ENCODE results near the gene BTNL3.

BTNL3 gene

GRCh38 chr5:181047288-181047687 lies 58.6 kb downstream of the BTNL3 start:
- Histone ChIP-seq H2BK5ac (ENCODE audit: low read depth, low read length, poor library complexity, severe bottlenecking) (no peak overlapping the region), H4K8ac (ENCODE audit: low read length) (no peak overlapping the region), H3K4me2 (ENCODE audit: low read length, poor library complexity, severe bottlenecking) (no peak overlapping the region), H3K79me1 (replicated peaks; ENCODE audit: low read length, poor library complexity, severe bottlenecking) (no peaks in the 10 kb centered on the region), H3K9ac (ENCODE audit: low read length) (no peak overlapping the region), H3K23ac (ENCODE audit: low read length in 2 of 2) (no peak overlapping the region), H2BK15ac (ENCODE audit: low read depth, poor library complexity, severe bottlenecking) (no peak overlapping the region), H3K27ac (ENCODE audit: low read length, poor library complexity, severe bottlenecking) (no peak overlapping the region), H2BK12ac (ENCODE audit: low read length in 2 of 2) (no peak overlapping the region), H3K36me3 (ENCODE audit: control insufficient read depth in 1 of 2, insufficient read depth in 2 of 2, low read depth in 1 of 2, low read length in 2 of 2) (no peaks in the 10 kb centered on the region), H3K9me3 (ENCODE audit: control insufficient read depth, low read length) (no peaks in the 10 kb centered on the region), H2AFZ (ENCODE audit: low read depth, low read length) (no peak overlapping the region), H3K4me1 (ENCODE audit: control insufficient read depth, insufficient read depth, low read depth, low read length) (no peaks in the 10 kb centered on the region), H3K18ac (ENCODE audit: low read depth in 1 of 2, low read length in 2 of 2) (no peak overlapping the region), H3K27me3 (ENCODE audit: control insufficient read depth in 1 of 2, insufficient read depth in 1 of 2, low read length in 2 of 2) (peaks cover 16 to 85% of the 10 kb centered on the region in 2 experiments), H2AK5ac (ENCODE audit: low read length, severe bottlenecking) (no peak overlapping the region), H3K4ac (ENCODE audit: low read depth in 1 of 2, low read length in 2 of 2) (no peak overlapping the region), H4K91ac (ENCODE audit: low read length) (no peak overlapping the region), H3K14ac (ENCODE audit: low read length in 2 of 2) (no peak overlapping the region), H3K4me3 (ENCODE audit: insufficient read depth in 1 of 2, low read depth in 1 of 2, low read length in 2 of 2) (no peak overlapping the region), H2BK120ac (ENCODE audit: low read depth, low read length) (no peak overlapping the region)
- DNase-seq, result no peak
- 75% methylated on average over 1 of the region's 2 CpGs for WGBS

- Histone ChIP-seq H3K4ac (ENCODE audit: low read depth in 1 of 2, low read length in 2 of 2) (no peak overlapping the region), H2BK120ac (ENCODE audit: low read depth, low read length) (no peak overlapping the region), H3K14ac (ENCODE audit: low read length in 2 of 2) (no peak overlapping the region), H2AK5ac (ENCODE audit: low read length, severe bottlenecking) (no peak overlapping the region), H2AFZ (ENCODE audit: low read depth, low read length) (no peak overlapping the region), H3K79me1 (replicated peaks; ENCODE audit: low read length, poor library complexity, severe bottlenecking) (no peaks in the 10 kb centered on the region), H2BK12ac (ENCODE audit: low read length in 2 of 2) (no peak overlapping the region), H3K18ac (ENCODE audit: low read depth in 1 of 2, low read length in 2 of 2) (no peak overlapping the region), H3K36me3 (ENCODE audit: control insufficient read depth in 1 of 2, insufficient read depth in 2 of 2, low read depth in 1 of 2, low read length in 2 of 2) (peaks cover 0 to 2% of the 10 kb centered on the region in 2 experiments), H3K4me2 (ENCODE audit: low read length, poor library complexity, severe bottlenecking) (no peak overlapping the region), H3K27me3 (ENCODE audit: control insufficient read depth in 1 of 2, insufficient read depth in 1 of 2, low read length in 2 of 2) (peaks cover 10 to 83% of the 10 kb centered on the region in 2 experiments), H2BK15ac (ENCODE audit: low read depth, poor library complexity, severe bottlenecking) (no peak overlapping the region), H3K23ac (ENCODE audit: low read length in 2 of 2) (no peak overlapping the region), H3K27ac (ENCODE audit: low read length, poor library complexity, severe bottlenecking) (no peak overlapping the region), H4K91ac (ENCODE audit: low read length) (no peak overlapping the region), H3K4me3 (ENCODE audit: insufficient read depth in 1 of 2, low read depth in 1 of 2, low read length in 2 of 2) (no peak overlapping the region), H3K9me3 (ENCODE audit: control insufficient read depth, low read length) (no peaks in the 10 kb centered on the region), H4K8ac (ENCODE audit: low read length) (no peak overlapping the region), H3K4me1 (ENCODE audit: control insufficient read depth, insufficient read depth, low read depth, low read length) (peaks cover 3% of the 10 kb centered on the region), H3K9ac (ENCODE audit: low read length) (no peak overlapping the region), H2BK5ac (ENCODE audit: low read depth, low read length, poor library complexity, severe bottlenecking) (no peak overlapping the region)
- no peak for DNase-seq
- WGBS, result 92% methylated on average over 15 of the region's 15 CpGs
These were observed 59.3 kb downstream of the BTNL3 start for GRCh38 chr5:181047921-181048320.

- no peak overlapping the region for H3K4me3 ChIP-seq (ENCODE audit: insufficient read depth in 1 of 2, low read depth in 1 of 2, low read length in 2 of 2)
- H2BK15ac ChIP-seq (ENCODE audit: low read depth, poor library complexity, severe bottlenecking), result no peak overlapping the region
- no peak overlapping the region for H3K18ac ChIP-seq (ENCODE audit: low read depth in 1 of 2, low read length in 2 of 2)
- H3K23ac ChIP-seq (ENCODE audit: low read length in 2 of 2), result no peak overlapping the region
- H2BK12ac ChIP-seq (ENCODE audit: low read length in 2 of 2), result no peak overlapping the region
- H3K27ac ChIP-seq (ENCODE audit: low read length, poor library complexity, severe bottlenecking), result no peak overlapping the region
- no peak overlapping the region for H3K14ac ChIP-seq (ENCODE audit: low read length in 2 of 2)
- peaks cover 9% of the 10 kb centered on the region for H3K4me1 ChIP-seq (ENCODE audit: control insufficient read depth, insufficient read depth, low read depth, low read length)
- peaks cover 26 to 83% of the 10 kb centered on the region in 2 experiments for H3K27me3 ChIP-seq (ENCODE audit: control insufficient read depth in 1 of 2, insufficient read depth in 1 of 2, low read length in 2 of 2)
- WGBS, result 90% methylated on average over 5 of the region's 5 CpGs
- H3K9ac ChIP-seq (ENCODE audit: low read length), result no peak overlapping the region
- H3K36me3 ChIP-seq (ENCODE audit: control insufficient read depth in 1 of 2, insufficient read depth in 2 of 2, low read depth in 1 of 2, low read length in 2 of 2), result peaks cover 0 to 2% of the 10 kb centered on the region in 2 experiments
- no peaks in the 10 kb centered on the region for H3K79me1 ChIP-seq (replicated peaks; ENCODE audit: low read length, poor library complexity, severe bottlenecking)
- H3K4ac ChIP-seq (ENCODE audit: low read depth in 1 of 2, low read length in 2 of 2), result no peak overlapping the region
- H2AFZ ChIP-seq (ENCODE audit: low read depth, low read length), result no peak overlapping the region
- H3K9me3 ChIP-seq (ENCODE audit: control insufficient read depth, low read length), result no peaks in the 10 kb centered on the region
- no peak for DNase-seq
- no peak overlapping the region for H2AK5ac ChIP-seq (ENCODE audit: low read length, severe bottlenecking)
- H4K8ac ChIP-seq (ENCODE audit: low read length), result no peak overlapping the region
- H2BK120ac ChIP-seq (ENCODE audit: low read depth, low read length), result no peak overlapping the region
- H2BK5ac ChIP-seq (ENCODE audit: low read depth, low read length, poor library complexity, severe bottlenecking), result no peak overlapping the region
- H4K91ac ChIP-seq (ENCODE audit: low read length), result no peak overlapping the region
- H3K4me2 ChIP-seq (ENCODE audit: low read length, poor library complexity, severe bottlenecking), result no peak overlapping the region
These were observed 61.4 kb downstream of the BTNL3 start for GRCh38 chr5:181050016-181050415.

- H3K4me3 ChIP-seq (ENCODE audit: insufficient read depth in 1 of 2, low read depth in 1 of 2, low read length in 2 of 2), result peak overlapping the region; percentile 39 to 67
These were observed 63.4 kb downstream of the BTNL3 start for GRCh38 chr5:181051841-181052671.

More at GRCh38 chr5:181051841-181052671, 63.4 kb downstream of the BTNL3 start:
- Histone ChIP-seq H2BK15ac (ENCODE audit: low read depth, poor library complexity, severe bottlenecking) (no peak overlapping the region), H3K4me1 (ENCODE audit: control insufficient read depth, insufficient read depth, low read depth, low read length) (peaks cover 9% of the 10 kb centered on the region), H3K4me2 (ENCODE audit: low read length, poor library complexity, severe bottlenecking) (peak overlapping the region; percentile 31), H2BK12ac (ENCODE audit: low read length in 2 of 2) (no peak overlapping the region), H2BK120ac (ENCODE audit: low read depth, low read length) (no peak overlapping the region), H3K27me3 (ENCODE audit: control insufficient read depth in 1 of 2, insufficient read depth in 1 of 2, low read length in 2 of 2) (peaks cover 40 to 89% of the 10 kb centered on the region in 2 experiments), H3K23ac (ENCODE audit: low read length in 2 of 2) (no peak overlapping the region), H2BK5ac (ENCODE audit: low read depth, low read length, poor library complexity, severe bottlenecking) (no peak overlapping the region), H3K18ac (ENCODE audit: low read depth in 1 of 2, low read length in 2 of 2) (no peak overlapping the region), H2AK5ac (ENCODE audit: low read length, severe bottlenecking) (no peak overlapping the region), H3K27ac (ENCODE audit: low read length, poor library complexity, severe bottlenecking) (no peak overlapping the region), H3K14ac (ENCODE audit: low read length in 2 of 2) (no peak overlapping the region), H4K91ac (ENCODE audit: low read length) (no peak overlapping the region), H3K9me3 (ENCODE audit: control insufficient read depth, low read length) (no peaks in the 10 kb centered on the region), H2AFZ (ENCODE audit: low read depth, low read length) (no peak overlapping the region), H3K36me3 (ENCODE audit: control insufficient read depth in 1 of 2, insufficient read depth in 2 of 2, low read depth in 1 of 2, low read length in 2 of 2) (peaks cover 0 to 2% of the 10 kb centered on the region in 2 experiments), H3K79me1 (replicated peaks; ENCODE audit: low read length, poor library complexity, severe bottlenecking) (no peaks in the 10 kb centered on the region), H4K8ac (ENCODE audit: low read length) (no peak overlapping the region), H3K4ac (ENCODE audit: low read depth in 1 of 2, low read length in 2 of 2) (no peak overlapping the region), H3K9ac (ENCODE audit: low read length) (no peak overlapping the region)
- WGBS, result 58% methylated on average over 23 of the region's 27 CpGs
- DNase-seq, result no peak
